Neural progenitor cell (in vitro differentiated cells): ENCODE measurements around the gene DIAPH3.

Experiments used
- EZH2phosphoT487 ChIP-seq: fragments of 200-600 bp; sonication (generic); IDR thresholded peaks from 2 replicates; pipeline ENCODE4 v1.6.1; 2017; ENCODE audit warnings: antibody characterized with exemption
- TF ChIP-seq, protein P1 (sequence below): fragments of 200-600 bp; sonication (generic); IDR thresholded peaks from 2 replicates; pipeline ENCODE4 v1.5.1; 2017; ENCODE audit warnings: antibody characterized with exemption, mild to moderate bottlenecking

DNA sequence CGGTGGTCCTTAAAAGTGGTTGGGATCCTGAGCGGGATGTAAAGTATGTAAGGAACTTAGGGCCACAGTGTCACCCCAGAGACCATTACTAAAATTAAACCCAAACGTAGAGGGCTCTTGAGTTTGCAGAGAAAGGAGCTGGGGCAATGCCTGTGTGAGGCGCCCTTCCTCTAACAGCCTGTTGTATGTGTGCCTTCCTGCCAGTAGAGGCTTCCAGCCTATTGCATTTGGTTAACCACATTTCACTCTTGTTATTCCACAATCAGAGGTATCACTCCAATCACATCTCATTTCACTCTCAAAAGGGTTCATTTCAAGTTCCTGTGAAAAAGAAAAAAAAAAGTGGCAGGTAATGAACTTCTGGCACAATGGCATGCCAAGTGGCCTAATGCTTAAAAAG is 29.4 kb downstream of the DIAPH3 start:
- TF ChIP-seq, protein P1, sequence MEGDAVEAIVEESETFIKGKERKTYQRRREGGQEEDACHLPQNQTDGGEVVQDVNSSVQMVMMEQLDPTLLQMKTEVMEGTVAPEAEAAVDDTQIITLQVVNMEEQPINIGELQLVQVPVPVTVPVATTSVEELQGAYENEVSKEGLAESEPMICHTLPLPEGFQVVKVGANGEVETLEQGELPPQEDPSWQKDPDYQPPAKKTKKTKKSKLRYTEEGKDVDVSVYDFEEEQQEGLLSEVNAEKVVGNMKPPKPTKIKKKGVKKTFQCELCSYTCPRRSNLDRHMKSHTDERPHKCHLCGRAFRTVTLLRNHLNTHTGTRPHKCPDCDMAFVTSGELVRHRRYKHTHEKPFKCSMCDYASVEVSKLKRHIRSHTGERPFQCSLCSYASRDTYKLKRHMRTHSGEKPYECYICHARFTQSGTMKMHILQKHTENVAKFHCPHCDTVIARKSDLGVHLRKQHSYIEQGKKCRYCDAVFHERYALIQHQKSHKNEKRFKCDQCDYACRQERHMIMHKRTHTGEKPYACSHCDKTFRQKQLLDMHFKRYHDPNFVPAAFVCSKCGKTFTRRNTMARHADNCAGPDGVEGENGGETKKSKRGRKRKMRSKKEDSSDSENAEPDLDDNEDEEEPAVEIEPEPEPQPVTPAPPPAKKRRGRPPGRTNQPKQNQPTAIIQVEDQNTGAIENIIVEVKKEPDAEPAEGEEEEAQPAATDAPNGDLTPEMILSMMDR, result peak; percentile 33
- TF ChIP-seq EZH2phosphoT487, result no peak
